C4-2B (cell line): Measurements from ENCODE around the gene S100A16.
"Not testable (repeated sequence)": the region's sequence is repeated elsewhere in the genome, so short reads cannot be mapped to it uniquely, and the experiment has no call there.

Source experiments
- ZFX ChIP-seq: fragments of 450-650 bp; IDR thresholded peaks from 2 replicates; pipeline ENCODE4 v1.6.1; 2017
- TF ChIP-seq, protein P1 (sequence below): fragments of 450-650 bp; conservative IDR thresholded peaks from 2 replicates; pipeline ENCODE4 v1.5.1; 2017; ENCODE audit warnings: mild to moderate bottlenecking

- TF ChIP-seq, protein P1, sequence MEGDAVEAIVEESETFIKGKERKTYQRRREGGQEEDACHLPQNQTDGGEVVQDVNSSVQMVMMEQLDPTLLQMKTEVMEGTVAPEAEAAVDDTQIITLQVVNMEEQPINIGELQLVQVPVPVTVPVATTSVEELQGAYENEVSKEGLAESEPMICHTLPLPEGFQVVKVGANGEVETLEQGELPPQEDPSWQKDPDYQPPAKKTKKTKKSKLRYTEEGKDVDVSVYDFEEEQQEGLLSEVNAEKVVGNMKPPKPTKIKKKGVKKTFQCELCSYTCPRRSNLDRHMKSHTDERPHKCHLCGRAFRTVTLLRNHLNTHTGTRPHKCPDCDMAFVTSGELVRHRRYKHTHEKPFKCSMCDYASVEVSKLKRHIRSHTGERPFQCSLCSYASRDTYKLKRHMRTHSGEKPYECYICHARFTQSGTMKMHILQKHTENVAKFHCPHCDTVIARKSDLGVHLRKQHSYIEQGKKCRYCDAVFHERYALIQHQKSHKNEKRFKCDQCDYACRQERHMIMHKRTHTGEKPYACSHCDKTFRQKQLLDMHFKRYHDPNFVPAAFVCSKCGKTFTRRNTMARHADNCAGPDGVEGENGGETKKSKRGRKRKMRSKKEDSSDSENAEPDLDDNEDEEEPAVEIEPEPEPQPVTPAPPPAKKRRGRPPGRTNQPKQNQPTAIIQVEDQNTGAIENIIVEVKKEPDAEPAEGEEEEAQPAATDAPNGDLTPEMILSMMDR = not testable (repeated sequence)
- not testable (repeated sequence) for TF ChIP-seq ZFX
Observed at GRCh38 chr1:153588033-153588432, 24.9 kb downstream of the S100A16 start.
